ENCODE data around the gene RNF157.

Gene RNF157

DNA sequence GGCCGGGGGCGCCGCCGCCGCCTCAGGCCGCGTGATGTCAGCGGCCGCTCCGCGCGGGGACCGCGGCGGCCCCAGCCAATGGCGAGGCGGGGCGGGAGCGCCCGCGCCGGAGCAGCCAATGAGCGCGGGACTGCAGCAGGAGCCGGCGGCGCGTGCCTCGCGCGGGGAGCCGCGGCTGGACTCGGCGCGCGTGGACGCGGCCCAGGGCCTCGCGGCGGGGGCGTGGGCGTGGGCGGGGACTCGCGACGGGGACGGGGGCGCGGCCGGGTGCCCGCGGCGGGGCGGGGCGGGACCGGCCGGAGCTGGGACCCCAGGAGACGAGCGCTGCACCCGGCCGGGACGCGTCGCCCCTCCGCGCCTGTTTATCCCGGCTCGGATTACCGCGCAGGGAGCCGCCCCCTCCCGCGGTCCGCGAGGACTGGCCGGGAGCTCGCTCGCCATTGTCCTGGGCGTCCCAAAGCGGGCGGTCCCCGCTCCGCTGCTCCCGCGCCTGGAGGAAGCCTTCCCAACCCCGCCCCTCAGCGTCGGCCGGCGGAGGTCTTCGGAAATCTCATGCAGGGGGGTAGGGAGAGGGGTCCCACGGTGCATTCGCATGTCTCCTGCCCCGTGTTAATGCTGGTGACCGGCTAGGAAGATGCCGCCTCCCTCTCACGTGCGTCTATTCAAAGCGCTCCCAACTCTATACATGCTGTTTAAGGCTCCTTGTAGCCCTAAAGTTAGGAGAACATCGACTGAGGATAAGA is at the start of gene RNF157:
Gene RNF157 (minus strand): TSS at position 33 of the 743 bp plus-strand sequence. CDS start 253 bp downstream, outside the sequence.
- H3K4me1 ChIP-seq (ENCODE audit: control insufficient read depth in 5 of 5, insufficient read depth in 5 of 5, low read length in 5 of 5), result peaks cover 7 to 62% (median 46%) of the 10 kb centered on the region in 5 donors
- no peaks in the 10 kb centered on the region for H3K36me3 ChIP-seq (ENCODE audit: control insufficient read depth in 5 of 5, insufficient read depth in 5 of 5, low read length in 5 of 5)
- no peaks in the 10 kb centered on the region for H3K9me3 ChIP-seq (ENCODE audit: control insufficient read depth in 5 of 5, low read length in 5 of 5)
- peak within 1 kb of the TSS; percentile 22 to 79 (median 78) for H3K9ac ChIP-seq (ENCODE audit: low read length in 5 of 5)
- peak within 1 kb of the TSS; percentile 67 to 90 (median 79) for H3K4me3 ChIP-seq (ENCODE audit: low read depth in 1 of 5, low read length in 5 of 5)
- no peaks in the 10 kb centered on the region for H3K27me3 ChIP-seq (ENCODE audit: control insufficient read depth in 5 of 5, insufficient read depth in 4 of 5, low read length in 5 of 5)
- H3K27ac ChIP-seq (ENCODE audit: low read depth, low read length), result peak within 1 kb of the TSS; percentile 70

DNA sequence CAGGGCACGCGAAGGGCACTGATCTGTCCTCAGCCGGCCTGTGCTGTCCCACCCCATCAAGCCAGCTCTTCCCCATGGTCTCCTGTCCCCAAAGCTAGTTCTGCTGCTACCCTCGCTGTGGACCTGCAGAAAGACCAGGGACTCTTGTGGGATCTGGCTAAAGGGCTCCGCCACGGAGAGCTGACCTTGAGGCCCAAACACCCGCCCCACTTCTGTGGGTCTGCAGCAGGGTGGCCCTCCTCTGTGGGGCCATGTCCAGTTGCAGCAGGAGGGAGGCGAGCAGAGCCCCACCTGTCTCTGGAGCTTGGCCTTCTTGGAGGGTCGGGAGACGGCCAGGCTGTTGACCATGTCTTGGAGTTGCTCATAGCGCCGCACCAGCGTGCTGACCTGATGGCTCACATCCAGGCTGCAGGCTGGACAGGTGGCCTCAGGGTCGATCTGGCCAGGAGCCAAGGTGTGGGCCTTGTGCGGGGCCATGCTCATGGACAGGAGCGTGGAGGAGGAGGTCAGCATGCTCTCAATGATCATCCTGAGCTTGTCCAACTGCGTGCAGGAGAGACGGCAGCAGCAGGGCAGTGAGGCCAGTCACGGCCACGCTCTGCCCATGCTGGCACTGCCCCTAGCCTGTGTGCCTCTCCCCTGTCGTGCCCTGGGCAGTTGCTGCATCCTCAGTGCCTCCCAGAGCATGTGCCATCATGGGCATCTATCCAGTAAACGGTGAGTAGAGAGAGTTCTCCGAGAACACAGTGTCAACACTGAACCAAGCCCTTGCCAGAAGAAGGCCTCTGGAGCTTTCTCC is 41.5 kb upstream of the RNF157 start:
- H3K36me3 ChIP-seq (ENCODE audit: control insufficient read depth in 5 of 5, insufficient read depth in 5 of 5, low read length in 5 of 5), result no peaks in the 10 kb centered on the region
- no peaks in the 10 kb centered on the region for H3K27me3 ChIP-seq (ENCODE audit: control insufficient read depth in 5 of 5, insufficient read depth in 4 of 5, low read length in 5 of 5)
- H3K4me3 ChIP-seq (ENCODE audit: low read depth in 1 of 5, low read length in 5 of 5), result no peak overlapping the region
- H3K4me1 ChIP-seq (ENCODE audit: control insufficient read depth in 5 of 5, insufficient read depth in 5 of 5, low read length in 5 of 5), result peaks cover 0 to 22% (median 13%) of the 10 kb centered on the region in 5 donors
- H3K9ac ChIP-seq (ENCODE audit: low read length in 5 of 5), result no peak overlapping the region
- H3K9me3 ChIP-seq (ENCODE audit: control insufficient read depth in 5 of 5, low read length in 5 of 5), result no peaks in the 10 kb centered on the region
- no peak overlapping the region for H3K27ac ChIP-seq (ENCODE audit: low read depth, low read length)

DNA sequence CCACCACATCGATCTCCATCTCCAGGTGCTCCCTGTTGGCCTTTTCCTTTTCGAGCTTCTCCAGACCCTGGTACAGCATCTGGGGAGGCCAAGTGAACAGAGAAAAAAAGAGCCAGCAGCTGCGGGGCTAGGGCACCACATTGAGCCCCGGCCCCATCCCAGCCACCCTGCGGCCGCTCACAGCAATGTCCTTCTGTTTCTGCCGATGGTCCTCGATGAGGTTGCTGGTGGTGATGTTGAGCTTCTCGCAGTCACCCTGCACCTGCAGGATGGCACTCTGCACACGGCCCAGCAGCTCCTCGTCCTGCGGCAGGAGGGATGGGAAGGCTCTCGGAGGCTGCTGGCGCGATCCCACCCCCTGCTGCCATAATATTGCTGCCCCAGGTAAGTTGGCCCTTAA is 40.4 kb upstream of the RNF157 start:
- Histone ChIP-seq H3K9ac (ENCODE audit: low read length in 5 of 5) (no peak overlapping the region), H3K27ac (ENCODE audit: low read depth, low read length) (no peak overlapping the region), H3K27me3 (ENCODE audit: control insufficient read depth in 5 of 5, insufficient read depth in 4 of 5, low read length in 5 of 5) (no peaks in the 10 kb centered on the region), H3K36me3 (ENCODE audit: control insufficient read depth in 5 of 5, insufficient read depth in 5 of 5, low read length in 5 of 5) (no peaks in the 10 kb centered on the region), H3K9me3 (ENCODE audit: control insufficient read depth in 5 of 5, low read length in 5 of 5) (no peaks in the 10 kb centered on the region), H3K4me3 (ENCODE audit: low read depth in 1 of 5, low read length in 5 of 5) (no peak overlapping the region), H3K4me1 (ENCODE audit: control insufficient read depth in 5 of 5, insufficient read depth in 5 of 5, low read length in 5 of 5) (peaks cover 0 to 24% (median 16%) of the 10 kb centered on the region in 5 donors)

DNA sequence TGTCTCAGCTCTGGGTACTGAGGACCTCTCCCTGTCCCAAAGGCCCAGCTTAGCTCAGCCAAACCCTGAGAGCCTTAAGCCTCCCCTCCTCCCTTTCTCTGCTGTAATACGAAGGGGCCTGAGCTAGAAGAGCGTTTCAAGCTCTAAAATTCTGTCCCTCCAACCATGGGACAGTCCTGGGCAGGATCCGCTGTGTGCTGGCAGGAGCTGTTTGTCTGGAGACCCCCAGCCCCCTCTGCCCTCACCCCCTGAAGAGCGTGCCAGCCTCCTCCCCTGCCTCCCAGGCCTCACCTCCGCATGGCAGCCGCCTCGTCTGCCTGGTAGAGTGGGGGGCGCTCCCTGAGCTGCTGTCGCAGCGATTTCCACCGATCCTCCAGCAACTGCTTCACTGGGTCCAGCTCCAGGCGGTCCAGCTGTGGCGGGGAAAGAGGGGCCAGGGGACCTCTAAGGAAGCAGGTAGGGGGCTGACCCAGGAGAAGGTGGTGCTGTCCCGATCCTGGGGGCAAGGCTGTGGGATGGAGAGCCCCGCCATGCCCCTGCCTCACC is 39.5 kb upstream of the RNF157 start:
- H3K27me3 ChIP-seq (ENCODE audit: control insufficient read depth in 5 of 5, insufficient read depth in 4 of 5, low read length in 5 of 5), result no peaks in the 10 kb centered on the region
- no peaks in the 10 kb centered on the region for H3K36me3 ChIP-seq (ENCODE audit: control insufficient read depth in 5 of 5, insufficient read depth in 5 of 5, low read length in 5 of 5)

DNA sequence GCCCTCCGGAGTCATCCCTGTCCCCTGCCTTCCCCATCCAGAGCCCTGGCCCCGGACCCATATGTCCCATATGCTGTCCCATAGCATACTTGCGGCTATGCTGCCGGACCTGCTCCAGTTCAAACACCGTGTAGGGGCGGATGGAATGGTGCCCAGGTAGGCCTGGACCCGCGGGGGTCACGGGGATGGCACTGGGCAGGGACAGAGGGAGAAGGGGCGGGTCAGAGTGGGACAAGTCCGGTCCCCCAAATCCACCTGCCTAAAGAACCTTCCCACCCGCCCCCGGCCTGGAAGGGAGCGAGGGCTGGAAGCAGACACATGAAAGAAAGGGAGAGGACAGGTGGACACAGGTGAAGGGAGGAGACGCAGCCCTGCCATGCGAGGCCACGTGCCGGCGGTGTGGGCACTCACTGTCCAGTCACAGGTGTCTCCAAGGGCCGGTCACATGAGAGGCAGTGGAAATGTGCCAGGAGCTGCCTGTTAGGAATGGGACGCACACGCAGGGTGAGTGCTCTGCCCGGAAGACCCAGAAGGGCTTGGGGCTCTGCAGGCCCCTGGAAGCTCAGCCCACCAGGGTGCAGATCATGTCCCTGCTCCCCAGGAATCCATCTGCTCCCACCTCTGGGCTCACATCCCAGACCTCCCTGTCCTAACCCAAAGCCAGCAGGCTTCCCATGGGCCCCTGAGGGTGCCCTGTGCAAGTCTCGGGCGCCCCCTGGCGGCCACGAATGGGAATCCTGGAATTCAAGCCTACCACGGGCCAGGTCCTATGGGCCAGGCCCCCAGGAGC is 38.9 kb upstream of the RNF157 start:
- no peak overlapping the region for H3K4me3 ChIP-seq (ENCODE audit: low read depth in 1 of 5, low read length in 5 of 5)
- no peaks in the 10 kb centered on the region for H3K27me3 ChIP-seq (ENCODE audit: control insufficient read depth in 5 of 5, insufficient read depth in 4 of 5, low read length in 5 of 5)
- no peaks in the 10 kb centered on the region for H3K9me3 ChIP-seq (ENCODE audit: control insufficient read depth in 5 of 5, low read length in 5 of 5)
- H3K36me3 ChIP-seq (ENCODE audit: control insufficient read depth in 5 of 5, insufficient read depth in 5 of 5, low read length in 5 of 5), result no peaks in the 10 kb centered on the region
- H3K9ac ChIP-seq (ENCODE audit: low read length in 5 of 5), result peak overlapping the region in 1 of 5 donors; percentile 26
- H3K27ac ChIP-seq (ENCODE audit: low read depth, low read length), result no peak overlapping the region
- H3K4me1 ChIP-seq (ENCODE audit: control insufficient read depth in 5 of 5, insufficient read depth in 5 of 5, low read length in 5 of 5), result peaks cover 3 to 37% (median 28%) of the 10 kb centered on the region in 5 donors

More for the DNA sequence above, 39.5 kb upstream of the RNF157 start:
- Histone ChIP-seq H3K4me1 (ENCODE audit: control insufficient read depth in 5 of 5, insufficient read depth in 5 of 5, low read length in 5 of 5) (peaks cover 0 to 31% (median 21%) of the 10 kb centered on the region in 5 donors), H3K9me3 (ENCODE audit: control insufficient read depth in 5 of 5, low read length in 5 of 5) (no peaks in the 10 kb centered on the region), H3K27ac (ENCODE audit: low read depth, low read length) (no peak overlapping the region), H3K4me3 (ENCODE audit: low read depth in 1 of 5, low read length in 5 of 5) (no peak overlapping the region), H3K9ac (ENCODE audit: low read length in 5 of 5) (peak overlapping the region in 1 of 5 donors; percentile 26)

DNA sequence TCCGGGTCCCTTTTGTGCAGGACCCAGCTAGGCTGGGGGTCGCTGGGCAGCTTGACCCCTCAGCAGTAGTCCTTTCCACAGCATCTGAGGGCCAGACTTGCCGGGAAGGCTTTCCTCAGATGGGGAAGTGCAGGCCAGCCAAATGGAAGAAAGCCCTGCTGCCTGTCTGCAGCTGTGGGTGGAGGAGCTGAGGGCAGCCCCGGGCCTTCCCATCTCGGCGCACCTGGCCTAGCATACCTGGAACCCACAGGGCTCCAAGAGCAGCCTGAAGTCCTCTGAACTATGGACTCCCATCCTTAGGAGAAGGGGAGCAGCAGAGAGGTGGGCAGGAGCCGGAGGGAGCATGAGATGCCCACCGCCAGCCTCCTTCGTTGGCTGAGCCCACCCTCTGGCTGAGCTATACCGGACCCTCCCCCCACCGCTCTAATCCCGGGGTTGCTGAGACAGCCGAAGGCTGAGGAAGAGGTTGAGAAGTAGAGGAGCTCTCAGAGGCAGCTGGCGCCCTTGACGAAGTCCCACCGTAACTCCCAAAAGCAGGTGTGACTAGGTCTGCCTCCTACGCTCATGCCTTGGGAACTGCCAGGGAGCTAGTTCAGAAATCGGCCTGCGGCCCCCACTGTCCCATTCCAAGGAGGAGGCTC is 38.1 kb upstream of the RNF157 start:
- Histone ChIP-seq H3K27ac (ENCODE audit: low read depth, low read length) (no peak overlapping the region), H3K4me1 (ENCODE audit: control insufficient read depth in 5 of 5, insufficient read depth in 5 of 5, low read length in 5 of 5) (peaks cover 3 to 45% (median 33%) of the 10 kb centered on the region in 5 donors), H3K4me3 (ENCODE audit: low read depth in 1 of 5, low read length in 5 of 5) (no peak overlapping the region), H3K9me3 (ENCODE audit: control insufficient read depth in 5 of 5, low read length in 5 of 5) (no peaks in the 10 kb centered on the region), H3K27me3 (ENCODE audit: control insufficient read depth in 5 of 5, insufficient read depth in 4 of 5, low read length in 5 of 5) (no peaks in the 10 kb centered on the region), H3K36me3 (ENCODE audit: control insufficient read depth in 5 of 5, insufficient read depth in 5 of 5, low read length in 5 of 5) (no peaks in the 10 kb centered on the region), H3K9ac (ENCODE audit: low read length in 5 of 5) (no peak overlapping the region)

DNA sequence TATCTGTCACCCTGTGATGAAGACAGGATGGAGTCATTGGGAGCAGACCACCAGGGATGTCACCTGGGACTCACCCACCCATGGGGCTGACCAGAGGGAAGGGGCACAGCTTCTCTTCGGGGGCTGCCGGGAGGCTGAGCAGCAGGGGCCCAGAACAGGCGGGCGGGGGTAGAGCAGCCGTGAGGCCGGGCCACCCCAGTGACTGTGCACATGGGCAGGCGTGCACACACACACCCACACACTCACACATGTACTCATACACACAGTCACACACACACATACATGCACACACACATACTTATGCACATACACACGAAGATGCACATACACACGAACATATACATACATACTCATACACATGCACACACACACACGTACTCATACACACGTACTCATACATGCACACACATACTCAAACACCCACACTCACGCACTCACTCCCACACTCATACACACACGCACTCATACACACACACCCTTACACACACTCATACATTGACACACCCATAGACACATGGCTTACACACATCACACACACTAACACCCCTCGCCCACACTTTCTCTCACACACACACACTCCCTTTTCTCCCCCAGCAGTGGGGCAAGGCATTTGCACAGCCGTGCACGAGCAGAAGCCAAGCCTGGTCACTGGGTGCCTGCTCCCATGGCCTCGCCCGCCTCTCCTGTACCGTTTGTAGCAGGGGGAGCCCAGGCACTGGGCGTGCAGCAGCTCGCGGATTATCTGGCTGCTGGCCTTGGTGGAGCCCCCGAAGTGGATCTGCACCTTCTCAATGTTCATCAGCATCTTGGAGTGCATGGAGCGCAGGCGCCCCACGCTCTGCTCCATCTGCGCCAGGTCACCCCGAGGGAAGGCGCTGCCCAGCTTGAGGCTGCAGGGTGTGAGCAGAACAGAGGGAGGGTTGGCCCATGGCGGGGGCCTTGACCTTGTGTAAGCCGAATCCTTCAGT is 37.3 kb upstream of the RNF157 start:
- Histone ChIP-seq H3K9me3 (ENCODE audit: control insufficient read depth in 5 of 5, low read length in 5 of 5) (no peaks in the 10 kb centered on the region), H3K4me3 (ENCODE audit: low read depth in 1 of 5, low read length in 5 of 5) (no peak overlapping the region), H3K9ac (ENCODE audit: low read length in 5 of 5) (no peak overlapping the region), H3K4me1 (ENCODE audit: control insufficient read depth in 5 of 5, insufficient read depth in 5 of 5, low read length in 5 of 5) (peaks cover 3 to 53% (median 38%) of the 10 kb centered on the region in 5 donors), H3K27ac (ENCODE audit: low read depth, low read length) (no peak overlapping the region), H3K36me3 (ENCODE audit: control insufficient read depth in 5 of 5, insufficient read depth in 5 of 5, low read length in 5 of 5) (no peaks in the 10 kb centered on the region), H3K27me3 (ENCODE audit: control insufficient read depth in 5 of 5, insufficient read depth in 4 of 5, low read length in 5 of 5) (no peaks in the 10 kb centered on the region)

DNA sequence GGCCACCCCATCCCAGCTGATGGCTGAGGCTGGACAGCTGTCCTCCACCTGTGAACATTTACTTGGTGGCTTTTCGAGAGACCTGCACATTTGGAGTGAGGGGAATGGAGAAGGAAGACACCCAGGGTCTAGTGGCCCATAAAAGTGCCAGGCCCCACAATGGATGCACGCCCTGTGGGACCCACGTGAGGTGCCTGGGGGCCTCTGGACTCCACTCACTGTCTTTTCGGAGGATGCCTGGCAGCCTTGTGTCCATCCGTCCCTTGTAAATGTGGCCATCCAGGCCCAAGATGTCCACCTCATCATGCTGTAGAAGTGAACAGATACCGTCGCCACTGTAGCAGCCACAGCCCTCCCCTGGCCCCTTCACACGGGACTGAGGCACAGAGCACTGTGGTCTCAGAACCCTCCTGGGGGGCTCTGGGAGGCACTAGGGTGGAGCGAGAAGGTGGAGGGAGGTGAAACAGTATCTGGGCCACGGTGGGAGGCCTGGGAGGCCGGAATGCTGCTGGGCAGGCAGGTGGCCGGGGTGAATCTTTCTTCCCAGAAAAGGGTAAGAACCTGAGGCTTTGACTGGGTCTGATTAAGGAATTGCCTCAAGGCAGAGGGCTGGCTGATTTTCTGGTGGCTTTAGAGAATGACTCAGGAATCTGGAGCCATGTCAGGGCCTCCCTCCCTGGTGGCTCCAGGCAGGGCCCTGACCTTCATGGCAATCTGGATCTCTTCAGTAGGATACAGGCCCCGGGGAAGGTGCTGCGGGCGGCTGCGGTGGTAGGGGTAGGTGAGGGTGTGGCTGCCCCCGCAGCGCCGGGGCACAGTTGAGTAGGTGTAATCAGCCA is 36.4 kb upstream of the RNF157 start:
- H3K27ac ChIP-seq (ENCODE audit: low read depth, low read length), result no peak overlapping the region
- no peaks in the 10 kb centered on the region for H3K36me3 ChIP-seq (ENCODE audit: control insufficient read depth in 5 of 5, insufficient read depth in 5 of 5, low read length in 5 of 5)
- H3K4me1 ChIP-seq (ENCODE audit: control insufficient read depth in 5 of 5, insufficient read depth in 5 of 5, low read length in 5 of 5), result peaks cover 3 to 57% (median 42%) of the 10 kb centered on the region in 5 donors
- H3K9ac ChIP-seq (ENCODE audit: low read length in 5 of 5), result no peak overlapping the region
- no peak overlapping the region for H3K4me3 ChIP-seq (ENCODE audit: low read depth in 1 of 5, low read length in 5 of 5)
- H3K27me3 ChIP-seq (ENCODE audit: control insufficient read depth in 5 of 5, insufficient read depth in 4 of 5, low read length in 5 of 5), result no peaks in the 10 kb centered on the region
- H3K9me3 ChIP-seq (ENCODE audit: control insufficient read depth in 5 of 5, low read length in 5 of 5), result no peaks in the 10 kb centered on the region
